Activated CD4-positive, alpha-beta T cell treated with anti-CD3 and anti-CD28 coated beads, Interleukin-2, amount 10 ng/mL, durations not matched to agents 24 days and 14 days (primary cell): Measurements from ENCODE around the gene ADK. TPM values are rescaled to one million over a fixed set of nuclear protein-coding genes. Genes with fewer than 3 reads are reported as not detected.
"Not testable (repeated sequence)": the region's sequence is repeated elsewhere in the genome, so short reads cannot be mapped to it uniquely, and the experiment has no call there.

Experiments used
- DNase-seq: peaks from one replicate; pipeline ENCODE4 v3.0.0; 2022
- H3K27ac Mint-ChIP-seq: one replicate; pipeline ENCODE4 v1.8.0; 2022; ENCODE audit warnings: mild to moderate bottlenecking, mixed read lengths
- H3K27me3 Mint-ChIP-seq: one replicate; pipeline ENCODE4 v1.8.0; 2022; ENCODE audit warnings: mixed read lengths
- H3K36me3 Mint-ChIP-seq: one replicate; pipeline ENCODE4 v1.8.0; 2022; ENCODE audit warnings: low read depth, mild to moderate bottlenecking, mixed read lengths
- H3K4me1 Mint-ChIP-seq: one replicate; pipeline ENCODE4 v1.8.0; 2021; ENCODE audit warnings: mixed read lengths
- H3K4me3 Mint-ChIP-seq: one replicate; pipeline ENCODE4 v1.8.0; 2022; ENCODE audit warnings: mild to moderate bottlenecking, moderate library complexity, mixed read lengths
- H3K9me3 Mint-ChIP-seq: one replicate; pipeline ENCODE4 v1.8.0; 2021; ENCODE audit warnings: mixed read lengths
- intact Hi-C: fragments of 100-400 bp; cut with micrococcal nuclease; formaldehyde crosslinking; loops from one replicate; pipeline ENCODE4 v1.15.1; 2023
- total RNA-seq: library from RNA; stranded (reverse); gene quantifications from 2 replicates; pipeline ENCODE4 v1.2.3, GENCODE V29; 2022

ADK gene
- total RNA-seq, 1 donor from 2014 or later, result 54.8 TPM

DNA sequence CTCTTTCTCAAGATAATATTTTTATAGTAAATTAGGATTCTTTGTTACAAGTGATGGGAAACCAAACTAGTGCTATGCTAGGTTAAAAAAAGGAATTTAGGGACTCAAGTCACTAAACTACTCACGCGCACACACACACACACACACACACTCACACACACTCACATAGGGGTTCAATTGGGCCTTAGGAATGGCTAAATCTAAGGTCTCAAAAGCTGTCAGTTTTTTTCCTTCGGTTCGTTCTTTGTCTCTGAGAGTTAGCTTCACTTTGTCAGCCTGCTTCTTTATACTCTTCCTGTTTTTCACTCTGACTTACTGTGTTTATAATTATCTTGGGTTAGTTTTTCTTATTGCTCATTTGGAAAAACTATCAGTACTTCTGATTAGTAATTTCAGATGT is 138.9 kb downstream of the ADK start:
- DNase-seq, result no peak
- intact Hi-C loops, result no loop called here
- Mint-ChIP-seq H3K4me3 (peak overlapping the region; percentile 68), H3K4me1 (peaks cover 5% of the 10 kb centered on the region), H3K9me3 (peaks cover 7% of the 10 kb centered on the region), H3K36me3 (peaks cover 12% of the 10 kb centered on the region), H3K27ac (peak overlapping the region; percentile 83), H3K27me3 (no peaks in the 10 kb centered on the region)

DNA sequence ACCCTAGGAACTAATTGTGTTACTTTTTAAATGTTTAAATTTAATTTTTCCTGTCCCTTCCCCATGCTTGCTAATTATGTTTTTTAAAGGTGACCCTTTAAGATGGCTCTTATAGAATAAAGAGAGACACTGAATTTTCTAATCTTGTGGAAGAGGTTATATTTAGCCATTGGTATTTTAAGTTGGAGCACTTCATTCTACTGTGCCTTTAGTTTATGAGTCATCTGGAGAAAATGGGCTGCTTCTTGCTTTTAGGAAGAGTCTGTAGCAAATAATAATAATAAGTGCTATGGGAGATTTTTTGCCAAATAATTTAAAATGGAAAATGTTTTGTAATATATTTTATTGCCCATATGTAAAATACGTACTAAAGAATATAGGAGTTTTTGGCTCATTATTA is 139.7 kb downstream of the ADK start:
- H3K9me3 Mint-ChIP-seq, result no peaks in the 10 kb centered on the region
- intact Hi-C loops, result no loop called here
- H3K36me3 Mint-ChIP-seq, result peaks cover 9% of the 10 kb centered on the region
- DNase-seq, result no peak
- H3K4me1 Mint-ChIP-seq, result peaks cover 5% of the 10 kb centered on the region
- no peak overlapping the region for H3K4me3 Mint-ChIP-seq
- H3K27me3 Mint-ChIP-seq, result no peaks in the 10 kb centered on the region
- no peak overlapping the region for H3K27ac Mint-ChIP-seq

DNA sequence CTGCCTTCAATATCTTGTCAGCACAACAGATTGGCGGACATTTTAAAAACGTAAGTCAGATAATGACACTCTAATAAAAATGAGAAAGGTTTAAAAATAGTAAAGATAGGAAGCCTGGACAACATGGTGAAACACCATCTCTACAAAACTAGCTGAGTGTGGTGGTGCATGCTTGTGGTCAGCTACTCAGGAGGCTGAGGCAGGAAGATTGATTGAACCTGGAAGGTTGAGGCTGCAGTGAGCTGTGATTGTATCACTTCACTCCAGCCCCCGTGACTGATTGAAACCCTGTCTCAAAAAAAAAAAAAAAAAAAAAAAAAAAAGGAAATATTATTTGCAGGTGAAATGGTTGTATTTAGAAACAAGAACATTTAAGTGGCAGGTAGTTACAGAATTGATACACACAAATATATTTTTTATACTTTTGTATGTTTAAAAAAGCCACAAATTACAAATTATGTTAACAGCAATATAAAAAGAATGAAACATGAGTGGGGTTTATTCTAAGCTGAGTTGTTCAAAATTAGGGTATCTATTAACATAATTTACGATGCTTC is 141.9 kb downstream of the ADK start:
- peaks cover 5% of the 10 kb centered on the region for H3K4me1 Mint-ChIP-seq
- peaks cover 6% of the 10 kb centered on the region for H3K36me3 Mint-ChIP-seq
- H3K4me3 Mint-ChIP-seq, result no peak overlapping the region
- no peak for DNase-seq
- H3K9me3 Mint-ChIP-seq, result no peaks in the 10 kb centered on the region
- H3K27me3 Mint-ChIP-seq, result no peaks in the 10 kb centered on the region
- no peak overlapping the region for H3K27ac Mint-ChIP-seq
- intact Hi-C loops, result no loop called here

DNA sequence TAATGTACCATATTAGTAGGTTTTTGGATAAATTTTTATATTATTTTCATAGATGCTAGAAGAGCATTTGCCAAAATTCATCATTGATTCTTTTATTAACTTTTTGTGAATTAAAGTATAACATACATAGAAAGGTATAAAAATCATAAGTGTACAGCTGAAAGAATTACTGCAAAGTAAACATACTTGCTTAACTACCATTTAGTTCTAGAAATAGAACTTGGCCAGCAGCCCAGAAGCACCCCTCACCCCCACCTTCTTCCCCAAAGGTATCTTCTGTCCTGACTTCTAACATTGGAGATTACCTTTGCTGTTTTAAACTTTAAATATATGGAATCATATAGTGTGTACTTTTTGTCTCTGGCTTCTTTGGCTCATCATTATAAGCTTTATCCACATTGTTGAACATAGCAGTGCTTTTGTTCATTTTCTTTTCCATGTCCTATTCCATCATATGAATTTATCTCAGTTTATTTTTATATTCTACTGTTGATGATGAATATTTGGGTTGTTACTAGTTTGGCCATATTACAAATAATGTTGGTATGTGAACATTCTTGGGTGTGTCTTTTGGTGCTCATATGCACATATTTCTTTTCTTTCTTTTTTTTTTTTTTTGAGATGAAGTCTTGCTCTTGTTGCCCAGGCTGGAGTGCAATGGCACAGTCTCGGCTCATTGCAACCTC is 142.8 kb downstream of the ADK start:
- no peaks in the 10 kb centered on the region for H3K27me3 Mint-ChIP-seq
- no peak overlapping the region for H3K4me3 Mint-ChIP-seq
- H3K9me3 Mint-ChIP-seq, result no peaks in the 10 kb centered on the region
- no peak for DNase-seq
- H3K36me3 Mint-ChIP-seq, result peaks cover 8% of the 10 kb centered on the region
- intact Hi-C loops, result no loop called here
- H3K4me1 Mint-ChIP-seq, result peaks cover 5% of the 10 kb centered on the region
- H3K27ac Mint-ChIP-seq, result no peak overlapping the region

DNA sequence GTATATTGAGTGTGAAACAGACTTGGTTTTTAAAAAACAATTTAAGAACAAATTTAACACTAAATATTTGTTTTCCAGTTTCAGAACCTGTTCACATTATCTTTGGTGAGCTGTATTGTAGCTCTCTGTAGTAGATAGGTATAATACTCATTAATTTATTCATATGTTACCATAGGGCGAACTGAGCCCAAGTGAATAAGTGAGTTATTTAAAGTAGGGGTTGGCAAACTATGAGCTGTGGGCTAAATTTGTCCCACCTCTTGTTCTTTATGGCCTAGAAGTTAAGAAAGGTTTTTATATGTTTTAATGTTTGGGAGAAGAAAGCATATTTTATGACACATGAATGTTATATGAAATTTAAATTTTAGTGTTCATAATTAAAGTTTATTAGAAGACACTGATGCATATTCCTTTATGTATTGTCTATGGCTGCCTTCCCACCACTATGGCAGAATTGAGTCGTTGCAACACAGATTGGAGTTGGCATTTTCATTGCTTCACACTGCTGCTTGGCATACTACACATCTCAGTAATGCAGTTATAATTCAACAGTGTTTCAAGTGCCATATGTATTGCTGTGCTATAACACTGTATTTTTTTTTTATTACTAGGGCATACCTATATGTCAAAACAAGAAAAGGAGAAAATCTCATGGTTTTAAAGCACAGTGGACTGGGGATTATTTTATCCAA is 146.5 kb downstream of the ADK start:
- no peaks in the 10 kb centered on the region for H3K9me3 Mint-ChIP-seq
- no peak for DNase-seq
- H3K4me1 Mint-ChIP-seq, result peaks cover 2% of the 10 kb centered on the region
- H3K27me3 Mint-ChIP-seq, result no peaks in the 10 kb centered on the region
- H3K27ac Mint-ChIP-seq, result no peak overlapping the region
- intact Hi-C loops, result no loop called here
- peaks cover 6% of the 10 kb centered on the region for H3K36me3 Mint-ChIP-seq
- no peak overlapping the region for H3K4me3 Mint-ChIP-seq

DNA sequence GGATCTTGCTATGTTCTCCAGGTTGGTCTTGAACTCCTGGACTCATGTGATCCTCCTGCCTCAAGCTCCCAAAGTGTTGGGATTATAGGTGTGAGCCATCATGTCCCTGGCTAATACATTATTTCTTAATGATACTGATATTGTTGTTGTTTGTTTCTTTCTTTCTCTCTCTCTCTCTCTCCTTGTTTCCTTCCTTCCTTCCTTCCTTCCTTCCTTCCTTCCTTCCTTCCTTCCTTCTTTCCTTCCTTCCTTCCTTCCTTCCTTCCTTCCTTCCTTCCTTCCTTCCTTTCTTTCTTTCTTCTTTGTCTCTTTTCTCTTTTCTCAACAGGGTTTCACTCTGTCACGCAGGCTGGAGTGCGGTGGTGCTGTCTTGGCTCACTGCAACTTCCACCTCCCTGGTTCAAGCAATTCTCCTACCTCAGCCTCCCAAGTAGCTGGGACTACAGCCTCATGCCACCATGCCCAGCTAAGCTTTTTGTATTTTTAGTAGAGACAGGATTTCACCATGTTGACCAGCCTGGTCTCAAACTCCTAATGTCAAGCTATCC is 149.1 kb downstream of the ADK start:
- H3K27ac Mint-ChIP-seq, result peak overlapping the region; percentile 23
- intact Hi-C loops, H3K4me1 Mint-ChIP-seq, H3K27me3 Mint-ChIP-seq, H3K4me3 Mint-ChIP-seq, H3K36me3 Mint-ChIP-seq, H3K9me3 Mint-ChIP-seq, DNase-seq: not testable (repeated sequence)

DNA sequence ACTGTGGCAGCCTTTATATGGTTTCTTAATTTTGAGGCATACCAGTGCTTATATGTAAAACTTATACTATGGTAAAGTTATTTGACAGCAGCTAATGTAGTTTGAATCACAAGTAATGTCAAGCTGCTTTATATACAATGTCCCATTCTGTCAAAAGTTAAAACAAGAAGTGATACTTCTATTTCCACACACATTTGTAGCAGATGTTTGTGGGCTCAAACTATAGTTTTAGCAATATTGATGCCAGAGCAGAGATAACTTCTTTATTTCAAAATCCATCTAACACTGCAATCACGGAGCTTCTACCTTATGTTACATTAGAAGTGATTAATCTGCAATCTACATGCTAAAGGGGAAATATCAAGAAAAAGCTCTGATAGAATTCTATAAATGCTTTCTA is 149.6 kb downstream of the ADK start:
- H3K4me3 Mint-ChIP-seq, result no peak overlapping the region
- peaks cover 3% of the 10 kb centered on the region for H3K36me3 Mint-ChIP-seq
- no peaks in the 10 kb centered on the region for H3K9me3 Mint-ChIP-seq
- H3K27ac Mint-ChIP-seq, result no peak overlapping the region
- H3K4me1 Mint-ChIP-seq, result peaks cover 5% of the 10 kb centered on the region
- no peaks in the 10 kb centered on the region for H3K27me3 Mint-ChIP-seq
- DNase-seq, result no peak
- intact Hi-C loops, result no loop called here

DNA sequence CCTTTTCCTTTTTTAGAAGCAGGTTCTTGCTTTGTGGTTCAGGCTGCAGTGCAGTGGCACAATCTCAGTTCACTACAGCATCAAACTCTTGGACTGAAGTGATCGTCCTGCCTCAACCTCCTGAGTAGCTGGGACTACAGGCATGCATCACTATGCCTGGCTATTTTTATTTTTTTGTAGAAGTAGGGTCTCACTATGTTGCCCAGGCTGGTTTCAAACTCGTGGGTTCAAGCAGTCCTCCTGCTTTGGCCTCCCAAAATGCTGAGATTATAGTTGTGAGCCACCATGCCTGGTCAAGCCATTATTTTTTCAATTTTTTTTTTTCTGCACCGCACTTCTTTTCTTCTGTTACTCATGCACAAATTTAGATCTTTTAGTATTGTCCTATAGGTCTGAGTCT is 154.7 kb downstream of the ADK start:
- H3K9me3 Mint-ChIP-seq, result no peaks in the 10 kb centered on the region
- intact Hi-C loops, result no loop called here

DNA sequence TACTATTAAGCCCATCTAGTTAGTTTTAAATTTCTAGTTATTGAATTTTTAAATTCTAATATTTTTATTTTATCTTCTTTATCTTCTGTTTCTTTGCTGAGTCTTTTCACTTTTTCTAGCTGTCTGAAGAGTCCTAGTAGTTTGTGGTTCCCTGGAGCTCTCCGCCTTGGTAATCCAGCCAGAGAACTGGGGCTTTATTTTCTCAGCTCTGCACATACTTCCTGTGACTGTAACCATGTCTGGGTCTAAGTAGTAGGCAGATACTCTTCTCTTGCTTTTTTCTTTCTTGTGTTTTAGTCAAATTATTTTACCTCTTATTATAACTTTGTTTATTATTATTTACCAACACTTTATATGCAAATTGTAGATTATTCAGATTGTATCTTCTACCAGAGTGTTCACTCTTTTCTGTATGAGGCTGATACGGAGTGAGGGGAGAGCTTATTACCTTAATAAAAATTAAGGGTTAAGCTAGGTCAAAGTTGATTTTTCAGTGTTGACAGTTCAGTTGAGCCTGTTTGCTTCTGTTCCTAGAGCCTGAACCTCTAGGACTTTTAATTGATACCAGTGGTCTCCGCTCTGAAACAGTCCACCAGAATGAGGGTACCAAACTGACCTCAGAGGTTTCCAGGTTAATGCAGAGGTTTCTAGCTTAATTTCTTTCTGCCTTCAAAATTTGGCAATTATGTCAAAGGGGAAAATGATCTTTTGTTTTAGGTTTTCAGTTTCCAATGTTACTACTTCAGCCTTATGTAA is 155.4 kb downstream of the ADK start:
- no peak for DNase-seq
- H3K27ac Mint-ChIP-seq, result no peak overlapping the region
- intact Hi-C loops, result no loop called here
- H3K36me3 Mint-ChIP-seq, result no peaks in the 10 kb centered on the region
- peaks cover 10% of the 10 kb centered on the region for H3K4me1 Mint-ChIP-seq
- no peaks in the 10 kb centered on the region for H3K27me3 Mint-ChIP-seq
- no peaks in the 10 kb centered on the region for H3K9me3 Mint-ChIP-seq
- no peak overlapping the region for H3K4me3 Mint-ChIP-seq

More for the DNA sequence above, 154.7 kb downstream of the ADK start:
- no peak for DNase-seq
- no peak overlapping the region for H3K4me3 Mint-ChIP-seq
- H3K27ac Mint-ChIP-seq, result no peak overlapping the region
- no peaks in the 10 kb centered on the region for H3K36me3 Mint-ChIP-seq
- H3K27me3 Mint-ChIP-seq, result no peaks in the 10 kb centered on the region
- H3K4me1 Mint-ChIP-seq, result peaks cover 10% of the 10 kb centered on the region

DNA sequence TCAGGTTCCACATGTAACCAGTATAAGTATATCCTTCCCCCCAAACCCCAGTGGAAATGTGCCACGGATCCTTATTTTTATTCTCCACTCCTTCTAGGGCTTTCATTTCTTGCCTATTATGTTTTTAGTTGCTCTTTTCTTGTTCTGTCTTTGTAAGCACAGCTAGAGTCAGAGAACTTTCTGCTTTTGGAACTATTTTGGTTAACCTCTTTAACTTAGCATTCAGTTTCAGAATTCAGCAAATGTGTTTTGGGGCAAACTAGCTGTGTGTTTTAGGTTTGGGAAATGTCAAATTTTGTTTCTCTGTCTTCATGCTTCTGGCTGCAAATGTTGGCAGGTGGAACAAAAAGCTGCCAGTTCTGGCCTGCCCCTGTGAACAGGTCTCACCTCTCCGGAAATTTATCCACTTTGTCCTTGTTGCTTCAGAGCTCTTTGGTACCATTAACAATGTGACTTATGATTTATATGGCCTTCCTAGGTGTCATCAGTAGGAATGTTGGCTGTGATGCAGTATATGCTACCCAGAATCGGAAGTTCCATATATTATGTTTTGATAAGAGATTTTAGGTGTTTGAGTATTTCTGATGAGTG is 156.1 kb downstream of the ADK start:
- H3K4me3 Mint-ChIP-seq, result no peak overlapping the region
- no peaks in the 10 kb centered on the region for H3K27me3 Mint-ChIP-seq
- no peaks in the 10 kb centered on the region for H3K9me3 Mint-ChIP-seq
- H3K36me3 Mint-ChIP-seq, result no peaks in the 10 kb centered on the region
- no peak overlapping the region for H3K27ac Mint-ChIP-seq
- no peak for DNase-seq
- H3K4me1 Mint-ChIP-seq, result peaks cover 10% of the 10 kb centered on the region
- intact Hi-C loops, result no loop called here

DNA sequence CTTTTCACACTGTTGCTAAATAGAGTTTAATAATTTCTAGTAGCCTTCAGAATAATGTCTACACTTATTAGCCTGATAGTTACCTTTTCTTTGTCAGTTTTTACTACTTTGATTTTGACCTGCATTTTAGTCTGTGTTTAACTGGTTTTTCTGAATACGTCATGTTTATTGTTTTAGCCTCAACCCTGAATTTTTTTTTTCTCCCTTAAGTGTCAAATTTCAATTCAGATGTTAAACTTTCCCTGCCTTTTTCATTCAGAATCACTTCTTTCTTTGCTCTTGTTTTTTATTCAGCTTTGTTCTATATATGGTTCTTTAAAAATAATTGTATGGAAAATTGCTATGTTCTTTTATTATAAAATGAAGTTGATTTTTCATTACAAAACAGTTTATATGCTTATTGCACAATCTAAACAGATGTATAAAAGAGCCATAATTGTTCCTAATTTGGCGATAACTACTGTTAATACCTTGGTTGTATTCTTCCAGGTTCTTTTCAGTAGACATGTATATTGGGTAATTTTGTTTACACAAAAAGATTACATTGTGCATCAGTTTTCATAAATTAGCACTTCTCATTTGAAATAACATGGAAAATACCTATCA is 159.7 kb downstream of the ADK start:
- no peaks in the 10 kb centered on the region for H3K27me3 Mint-ChIP-seq
- no peak overlapping the region for H3K4me3 Mint-ChIP-seq
- peaks cover 6% of the 10 kb centered on the region for H3K4me1 Mint-ChIP-seq
- H3K9me3 Mint-ChIP-seq, result no peaks in the 10 kb centered on the region
- peaks cover 2% of the 10 kb centered on the region for H3K36me3 Mint-ChIP-seq
- H3K27ac Mint-ChIP-seq, result no peak overlapping the region
- intact Hi-C loops, result no loop called here
- DNase-seq, result no peak

DNA sequence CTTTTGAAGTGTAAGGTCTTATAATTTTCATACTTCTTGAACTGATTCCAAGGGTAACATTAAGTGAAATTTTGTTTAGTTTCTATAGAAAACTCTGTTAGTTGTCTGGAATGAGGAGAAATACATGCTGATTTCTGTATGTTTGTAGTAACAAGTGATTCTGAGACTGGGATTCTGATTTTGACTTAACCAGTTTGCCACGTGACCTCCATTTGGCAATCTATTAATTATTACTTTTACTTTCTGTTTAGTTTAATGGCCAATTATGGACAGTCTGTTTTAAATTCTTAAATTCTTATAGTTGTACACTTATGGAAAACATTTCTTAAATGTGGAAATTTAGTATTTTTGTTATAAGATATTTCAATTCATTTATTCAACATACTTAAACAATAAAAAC is 163.1 kb downstream of the ADK start:
- Mint-ChIP-seq H3K9me3 (peaks cover 3% of the 10 kb centered on the region), H3K27me3 (no peaks in the 10 kb centered on the region), H3K36me3 (peaks cover 12% of the 10 kb centered on the region), H3K27ac (no peak overlapping the region), H3K4me1 (no peaks in the 10 kb centered on the region), H3K4me3 (no peak overlapping the region)
- no peak for DNase-seq
- intact Hi-C loops, result no loop called here

DNA sequence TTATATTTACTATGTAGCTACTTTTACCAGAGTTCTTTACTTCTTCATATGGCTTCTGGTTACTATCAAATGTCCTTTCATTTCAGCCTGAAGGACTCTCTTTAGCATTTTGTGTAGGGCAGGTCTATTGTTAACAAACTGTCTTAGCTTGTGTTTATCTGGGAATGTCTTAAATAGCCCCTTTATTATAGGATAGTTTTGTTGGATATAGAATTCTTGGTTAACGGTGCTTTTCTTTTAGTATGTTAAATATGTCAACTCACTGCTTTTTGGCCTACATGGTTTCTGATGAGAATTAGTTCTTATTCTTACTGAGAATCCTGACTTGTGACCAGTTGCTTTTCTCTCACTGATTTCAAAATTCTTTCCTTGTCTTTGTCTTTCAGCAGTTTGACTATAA is 169.0 kb downstream of the ADK start:
- Mint-ChIP-seq H3K36me3 (peaks cover 35% of the 10 kb centered on the region), H3K4me3 (no peak overlapping the region), H3K27ac (no peak overlapping the region), H3K4me1 (no peaks in the 10 kb centered on the region), H3K9me3 (peaks cover 3% of the 10 kb centered on the region), H3K27me3 (no peaks in the 10 kb centered on the region)
- DNase-seq, result no peak
- intact Hi-C loops, result no loop called here
